ENCODE data around the gene NDUFA7. TPM values are rescaled to one million over a fixed set of nuclear protein-coding genes. Genes with fewer than 3 reads are reported as not detected.

NDUFA7 gene
- total and polyA plus RNA-seq, 9 donors, result 7.7 to 63.7 (median 30.2) TPM

- H3K27ac ChIP-seq, result no peak overlapping the region
- peak overlapping the region; percentile 3 for H3K4me3 ChIP-seq
- peaks cover 39% of the 10 kb centered on the region for H3K4me1 ChIP-seq (ENCODE audit: insufficient read depth)
- no peaks in the 10 kb centered on the region for H3K9me3 ChIP-seq
- no peak for TF ChIP-seq POLR2A (IDR thresholded peaks at IDR 0.05)
- TF ChIP-seq CTCF (IDR thresholded peaks at IDR 0.05), result no peak
- no peak for TF ChIP-seq EP300 (IDR thresholded peaks at IDR 0.05)
- intact Hi-C loops (cut with DNase I), result no loop called here
- no peaks in the 10 kb centered on the region for H3K27me3 ChIP-seq
- 8 to 17% (median 10%) methylated on average over 13 of the region's 13 CpGs for WGBS, 3 donors
- peak; percentile 66 to 81 (median 76) for DNase-seq
- no peaks in the 10 kb centered on the region for H3K36me3 ChIP-seq
Observed at GRCh38 chr19:8366961-8367326, 45.8 kb upstream of the NDUFA7 start.

GRCh38 chr19:8366121-8366581 lies 45.0 kb upstream of the NDUFA7 start:
- intact Hi-C loops (cut with DNase I), result no loop called here
- no peaks in the 10 kb centered on the region for H3K27me3 ChIP-seq
- no peak overlapping the region for H3K27ac ChIP-seq
- H3K4me1 ChIP-seq (ENCODE audit: insufficient read depth), result peaks cover 41% of the 10 kb centered on the region
- no peak overlapping the region for H3K4me3 ChIP-seq
- H3K9me3 ChIP-seq, result no peaks in the 10 kb centered on the region
- no peaks in the 10 kb centered on the region for H3K36me3 ChIP-seq
- TF ChIP-seq EP300 (IDR thresholded peaks at IDR 0.05) (no peak), CTCF (IDR thresholded peaks at IDR 0.05) (no peak), POLR2A (IDR thresholded peaks at IDR 0.05) (no peak)
- WGBS, 3 donors, result 93 to 98% (median 95%) methylated on average over 7 to 11 of the region's 11 CpGs
- no peak for DNase-seq

- peak; percentile 58 for TF ChIP-seq POLR2A (IDR thresholded peaks at IDR 0.05)
- TF ChIP-seq CTCF (IDR thresholded peaks at IDR 0.05), result no peak
- no peak for TF ChIP-seq EP300 (IDR thresholded peaks at IDR 0.05)
- intact Hi-C loops (cut with DNase I), result no loop called here
- H3K4me1 ChIP-seq (ENCODE audit: insufficient read depth), result peaks cover 36% of the 10 kb centered on the region
- 1 to 2% (median 1%) methylated on average over 74 to 81 of the region's 81 CpGs for WGBS, 3 donors
- H3K9me3 ChIP-seq, result no peaks in the 10 kb centered on the region
- no peaks in the 10 kb centered on the region for H3K36me3 ChIP-seq
- H3K27me3 ChIP-seq, result no peaks in the 10 kb centered on the region
- H3K27ac ChIP-seq, result no peak within 1 kb of the TSS
- peak in 4 of 5 donors; percentile 36 to 79 (median 62) for DNase-seq
- H3K4me3 ChIP-seq, result peak within 1 kb of the TSS; percentile 55
Observed at GRCh38 chr19:8363803-8364771, 42.9 kb upstream of the NDUFA7 start, which contains the start of gene ANGPTL4. ANGPTL4 (plus strand) TSS chr19:8364155; CDS start chr19:8364322, 167 bp downstream.

GRCh38 chr19:8361921-8362793 lies 41.0 kb upstream of the NDUFA7 start:
- H3K27me3 ChIP-seq, result no peaks in the 10 kb centered on the region
- no peaks in the 10 kb centered on the region for H3K36me3 ChIP-seq
- no peaks in the 10 kb centered on the region for H3K9me3 ChIP-seq
- H3K4me1 ChIP-seq (ENCODE audit: insufficient read depth), result peaks cover 24% of the 10 kb centered on the region
- H3K27ac ChIP-seq, result no peak overlapping the region
- WGBS, 3 donors, result 39 to 52% (median 49%) methylated on average over 12 of the region's 12 CpGs
- DNase-seq, result peak; percentile 58 to 86 (median 76)
- intact Hi-C loops (cut with DNase I), result no loop called here
- TF ChIP-seq CTCF (IDR thresholded peaks at IDR 0.05), result no peak
- peak; percentile 76 for TF ChIP-seq EP300 (IDR thresholded peaks at IDR 0.05)
- no peak overlapping the region for H3K4me3 ChIP-seq
